Myocyte (in vitro differentiated cells): ENCODE measurements around the gene NOXA1. TPM values are rescaled to one million over a fixed set of nuclear protein-coding genes. Genes with fewer than 3 reads are reported as not detected.
"Not testable (repeated sequence)": the region's sequence is repeated elsewhere in the genome, so short reads cannot be mapped to it uniquely, and the experiment has no call there.

Experiments
- DNase-seq: peaks from one replicate; pipeline ENCODE4 v3.0.0-alpha.2; 2012; ENCODE audit warnings: low read depth
- polyA plus RNA-seq: library from polyadenylated mRNA; unstranded; fragments of >200 nt; gene quantifications from one replicate; pipeline ENCODE4 v1.2.1, GENCODE V29; 2012; ENCODE audit warnings: missing spikeins
- total RNA-seq: library from RNA; depleted of rRNA; stranded (reverse); fragments of >200 nt; gene quantifications from 2 replicates; pipeline ENCODE4 v1.2.3, GENCODE V29; 2014

The NOXA1 gene, protein sequence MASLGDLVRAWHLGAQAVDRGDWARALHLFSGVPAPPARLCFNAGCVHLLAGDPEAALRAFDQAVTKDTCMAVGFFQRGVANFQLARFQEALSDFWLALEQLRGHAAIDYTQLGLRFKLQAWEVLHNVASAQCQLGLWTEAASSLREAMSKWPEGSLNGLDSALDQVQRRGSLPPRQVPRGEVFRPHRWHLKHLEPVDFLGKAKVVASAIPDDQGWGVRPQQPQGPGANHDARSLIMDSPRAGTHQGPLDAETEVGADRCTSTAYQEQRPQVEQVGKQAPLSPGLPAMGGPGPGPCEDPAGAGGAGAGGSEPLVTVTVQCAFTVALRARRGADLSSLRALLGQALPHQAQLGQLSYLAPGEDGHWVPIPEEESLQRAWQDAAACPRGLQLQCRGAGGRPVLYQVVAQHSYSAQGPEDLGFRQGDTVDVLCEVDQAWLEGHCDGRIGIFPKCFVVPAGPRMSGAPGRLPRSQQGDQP
- 1.2 and 3.1 TPM in 2 replicates for total RNA-seq
- 1.6 TPM for polyA plus RNA-seq

DNA sequence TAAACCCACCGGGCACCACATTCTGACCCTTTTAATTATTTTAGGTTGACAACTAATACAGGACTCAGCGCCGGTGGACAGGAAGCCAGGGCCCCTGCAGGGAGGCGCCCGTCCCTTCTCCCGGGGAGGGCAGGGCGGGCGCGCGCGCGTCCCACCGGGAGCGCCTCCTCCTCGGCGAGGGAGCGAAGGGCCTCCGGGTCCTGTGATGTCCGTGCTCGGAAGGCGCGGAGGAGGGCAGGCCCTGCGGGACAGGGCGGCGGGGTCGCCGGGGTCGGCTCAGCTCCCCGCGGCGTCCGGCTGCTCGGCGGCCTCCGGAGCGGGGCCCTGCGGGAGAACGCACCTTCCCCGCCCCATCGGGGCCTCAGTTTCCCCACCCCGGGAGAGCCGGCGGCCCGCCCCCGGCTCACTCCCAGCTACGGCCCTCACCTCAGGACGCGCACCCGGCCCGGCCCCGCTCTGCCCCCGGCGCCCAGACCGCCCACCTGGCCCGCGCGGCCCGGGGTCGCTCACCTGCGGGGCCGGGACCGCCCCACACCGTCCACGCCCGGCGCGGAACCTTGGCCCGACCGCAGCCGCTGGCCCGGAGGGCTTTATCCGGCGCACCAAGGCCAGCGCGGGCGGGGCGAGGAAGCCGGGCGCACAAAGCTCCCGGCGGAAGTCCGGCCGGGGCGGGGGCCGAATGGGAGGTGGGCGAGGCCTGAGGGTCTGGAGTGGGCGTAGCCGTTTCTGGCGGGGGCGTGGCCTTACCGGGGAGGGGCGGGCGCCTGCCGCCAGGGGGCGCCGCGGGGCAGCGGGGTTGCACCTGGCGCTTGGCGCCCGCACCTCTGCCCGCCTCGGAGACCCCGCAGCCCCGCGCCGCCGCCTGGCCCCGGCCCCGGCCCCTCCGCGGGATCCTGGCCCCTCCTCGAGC is at the start of gene NOXA1, which contains the start of gene EXD3:
NOXA1 (plus strand) TSS at position 790 of the 910 bp plus-strand sequence. CDS start 137 bp downstream, outside the sequence.
EXD3 (minus strand) TSS at position 559 of the 910 bp plus-strand sequence. CDS start 27,805 bp downstream, outside the sequence.
- DNase-seq: peak; percentile 92

- no peak for DNase-seq
Observed at GRCh38 chr9:137373611-137373980, 49.6 kb upstream of the NOXA1 start.

DNA sequence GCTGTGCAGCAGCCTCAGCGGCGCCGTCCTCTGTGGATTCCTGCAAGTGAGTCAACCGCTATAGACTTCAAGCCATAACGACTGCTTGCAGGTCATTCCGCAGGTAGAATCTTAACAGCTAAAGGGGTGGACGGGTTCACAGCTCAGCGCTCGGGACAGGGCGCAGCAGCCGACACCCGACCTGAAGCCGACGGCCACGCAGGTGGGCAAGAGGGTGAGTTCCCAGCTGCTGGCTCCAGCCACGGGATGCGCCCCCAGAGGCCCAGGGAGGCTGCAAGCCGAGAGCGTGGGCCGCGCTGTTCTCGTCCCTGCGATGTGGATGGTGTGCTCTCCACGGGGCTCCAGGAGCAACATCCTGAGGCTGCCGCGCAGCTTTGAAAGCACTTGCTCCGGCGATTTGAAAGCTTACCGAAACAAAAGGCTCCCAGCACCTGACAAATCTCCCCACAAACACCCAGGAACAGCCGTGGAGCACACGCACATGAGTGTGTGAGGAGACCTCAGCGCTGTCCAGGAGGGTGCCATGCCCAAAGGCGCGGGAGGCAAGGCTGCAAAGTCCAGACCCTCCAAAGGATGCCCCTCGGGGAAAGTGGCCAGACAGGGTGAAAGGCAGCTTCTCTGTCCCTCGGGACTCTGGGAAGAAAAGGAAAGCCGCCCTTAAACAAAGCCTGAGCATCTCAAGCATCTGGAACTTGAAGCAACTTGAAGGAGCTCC is 48.9 kb upstream of the NOXA1 start:
- DNase-seq: no peak

- no peak for DNase-seq
Observed at GRCh38 chr9:137375321-137376058, 47.7 kb upstream of the NOXA1 start.

GRCh38 chr9:137376386-137376785 is 46.8 kb upstream of the NOXA1 start:
- no peak for DNase-seq

DNA sequence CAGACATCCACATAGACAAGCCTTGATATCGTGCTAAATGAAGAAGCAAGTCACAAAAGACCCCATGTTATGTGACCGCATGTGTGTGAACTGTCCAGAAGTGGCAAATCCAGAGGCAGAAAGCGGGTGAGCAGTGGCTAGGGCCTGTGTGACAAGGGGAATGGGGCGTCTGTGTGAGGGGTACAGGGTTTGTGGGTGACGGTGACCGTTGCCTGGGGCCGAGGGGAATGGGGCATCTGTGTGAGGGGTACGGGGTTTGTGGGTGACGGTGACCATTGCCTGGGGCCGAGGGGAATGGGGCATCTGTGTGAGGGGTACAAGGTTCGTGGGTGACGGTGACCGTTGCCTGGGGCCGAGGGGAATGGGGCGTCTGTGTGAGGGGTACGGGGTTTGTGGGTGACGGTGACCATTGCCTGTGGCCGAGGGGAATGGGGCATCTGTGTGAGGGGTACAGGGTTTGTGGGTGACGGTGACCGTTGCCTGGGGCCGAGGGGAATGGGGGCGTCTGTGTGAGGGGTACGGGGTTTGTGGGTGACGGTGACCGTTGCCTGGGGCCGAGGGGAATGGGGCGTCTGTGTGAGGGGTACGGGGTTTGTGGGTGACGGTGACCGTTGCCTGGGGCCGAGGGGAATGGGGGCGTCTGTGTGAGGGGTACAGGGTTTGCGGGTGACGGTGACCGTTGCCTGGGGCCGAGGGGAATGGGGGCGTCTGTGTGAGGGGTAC is 44.3 kb upstream of the NOXA1 start:
- not testable (repeated sequence) for DNase-seq

DNA sequence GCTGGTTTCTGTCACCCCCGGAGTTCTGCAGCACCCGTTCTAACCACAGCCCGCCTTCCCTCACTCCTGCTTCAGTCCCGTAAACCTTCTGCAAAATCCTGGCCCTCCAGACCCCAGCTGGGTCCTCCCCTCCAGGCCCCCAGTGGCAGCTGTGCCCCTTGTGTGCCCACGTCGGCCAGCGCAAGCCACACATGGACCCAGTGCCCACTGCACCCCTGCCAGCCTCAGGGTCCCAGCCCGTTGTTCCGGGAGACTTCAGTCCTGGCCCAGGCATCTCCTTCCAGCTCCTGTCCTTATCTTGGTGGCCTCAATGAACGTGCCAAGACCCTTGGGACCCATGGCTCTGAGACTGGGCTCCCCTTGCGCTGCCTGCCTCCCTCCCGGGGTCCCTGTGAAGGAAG is 43.4 kb upstream of the NOXA1 start:
- no peak for DNase-seq

GRCh38 chr9:137380171-137380570 is 43.0 kb upstream of the NOXA1 start:
- DNase-seq: no peak

DNA sequence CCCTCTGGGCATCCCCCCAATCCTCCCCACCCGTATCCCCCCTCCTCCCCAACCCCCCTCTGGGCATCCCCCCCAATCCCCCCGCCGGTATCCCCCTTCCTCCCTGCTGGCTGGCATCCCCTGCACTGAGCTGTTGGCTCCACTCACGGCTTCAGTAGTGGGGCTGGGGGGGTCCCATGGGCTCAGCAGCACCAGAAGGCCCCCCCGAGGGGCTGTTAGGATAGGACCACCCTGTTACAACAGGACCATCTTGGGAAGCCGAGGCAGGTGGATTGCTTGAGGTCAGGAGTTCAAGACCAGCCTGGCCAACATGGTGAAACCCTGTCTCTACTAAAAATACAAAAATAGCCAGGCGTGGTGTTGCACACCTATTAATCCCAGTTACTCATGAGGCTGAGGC is 42.6 kb upstream of the NOXA1 start:
- no peak for DNase-seq

DNA sequence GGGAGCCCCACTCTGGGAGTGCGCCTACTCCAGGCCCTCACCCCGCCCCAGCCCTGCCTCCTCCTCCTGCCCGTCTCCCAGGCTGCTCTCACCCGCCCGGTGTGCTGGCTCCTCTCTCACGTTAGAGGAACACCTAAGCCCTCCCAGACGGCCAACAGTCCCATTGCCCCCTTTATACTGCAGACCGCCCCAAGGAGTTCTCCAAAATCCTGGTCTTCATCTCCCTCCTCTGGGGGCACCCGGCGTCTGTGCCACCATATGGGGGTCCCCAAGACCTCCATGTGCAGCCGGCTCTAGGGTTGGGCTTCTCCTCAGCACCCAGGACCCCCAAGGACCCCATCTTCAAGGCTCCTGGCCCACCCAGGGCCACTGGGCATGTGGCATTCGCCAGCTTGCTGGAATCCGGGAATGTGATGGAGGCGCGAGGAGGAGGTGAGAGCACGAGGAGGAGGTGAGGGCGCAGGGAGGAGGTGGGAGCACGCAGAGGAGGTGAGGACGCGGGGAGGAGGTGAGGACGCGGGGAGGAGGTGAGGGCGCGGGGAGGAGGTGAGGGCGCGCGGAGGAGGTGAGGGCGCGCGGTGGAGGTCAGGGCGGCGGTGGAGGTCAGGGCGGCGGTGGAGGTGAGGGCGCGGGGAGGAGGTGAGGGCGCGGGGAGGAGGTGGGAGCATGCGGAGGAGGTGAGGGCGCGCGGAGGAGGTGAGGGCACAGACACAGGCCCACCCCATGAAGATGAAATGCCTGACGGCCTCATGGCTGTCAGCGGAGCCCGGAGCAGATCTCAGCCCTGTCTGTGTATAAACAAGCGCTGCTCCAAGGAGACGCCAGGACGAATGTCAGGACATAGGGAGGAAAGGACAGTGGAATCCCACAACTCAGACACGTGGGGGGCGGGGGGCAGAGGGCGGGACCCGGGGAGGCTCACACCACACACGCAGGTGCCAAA is 41.4 kb upstream of the NOXA1 start:
- no peak for DNase-seq

DNA sequence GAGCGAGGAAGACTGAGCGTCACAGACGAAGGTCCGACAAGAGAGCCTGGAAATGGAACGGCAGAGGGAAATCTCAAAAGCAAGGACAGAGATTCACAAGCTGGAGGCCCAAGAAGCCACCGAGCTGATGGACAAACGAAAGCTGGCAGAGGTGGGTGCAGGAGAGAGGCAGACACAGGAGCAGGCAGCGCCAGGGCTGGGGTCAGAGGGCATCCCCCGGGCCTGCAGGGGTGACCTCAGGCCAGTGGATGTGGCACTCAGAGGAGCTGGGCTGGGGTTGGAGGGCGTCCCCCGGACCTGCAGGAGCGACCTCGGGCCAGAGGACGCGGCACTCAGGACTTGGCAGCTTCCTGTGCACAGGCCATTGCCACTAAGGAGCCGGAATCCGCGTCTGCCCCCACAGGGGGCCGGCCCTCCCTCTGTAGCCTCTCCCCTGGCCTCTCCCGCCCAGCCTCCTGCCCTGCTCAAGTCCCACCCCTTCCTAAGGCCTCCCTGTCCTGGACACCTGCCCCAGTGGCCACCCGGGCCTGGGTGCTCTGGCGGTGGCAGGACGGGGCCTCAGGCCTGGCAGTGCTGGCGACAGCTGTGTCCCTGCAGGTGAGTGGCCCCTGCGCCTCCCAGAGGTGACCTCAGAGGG is 40.6 kb upstream of the NOXA1 start:
- DNase-seq: no peak

DNA sequence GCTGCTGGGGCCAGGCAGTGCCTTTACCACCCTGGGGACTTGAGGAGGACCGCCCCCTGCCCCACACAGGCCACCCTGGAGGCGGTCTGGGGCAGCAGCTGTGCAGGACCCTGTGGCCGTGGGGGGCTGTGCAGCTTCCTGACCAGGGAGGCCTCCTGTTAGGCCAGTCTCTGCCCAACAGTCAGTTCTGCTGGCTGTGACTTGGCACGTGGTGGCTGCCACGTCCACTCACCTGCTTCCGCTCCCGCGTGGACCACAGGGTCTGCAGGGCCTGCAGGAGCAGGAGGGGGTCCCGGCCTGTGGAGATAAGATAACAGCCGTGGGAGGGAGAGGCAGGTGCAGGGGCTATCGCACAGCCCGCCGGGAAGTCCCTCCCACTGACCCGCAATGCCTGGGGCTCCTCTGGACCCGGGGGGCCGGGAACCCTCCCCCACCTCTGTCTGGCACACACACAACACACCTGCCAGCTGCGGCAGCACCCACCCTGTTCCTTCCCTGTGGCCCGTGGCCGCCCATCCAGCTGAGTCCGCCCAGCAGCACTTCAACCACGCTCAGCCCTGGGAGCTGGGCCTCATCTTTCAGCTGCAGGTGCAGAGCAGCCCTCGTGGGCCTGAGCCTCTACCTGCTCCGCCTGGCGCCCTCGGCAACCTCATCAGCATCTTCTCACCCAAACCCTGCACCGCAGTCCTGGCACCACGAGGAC is 40.0 kb upstream of the NOXA1 start:
- no peak for DNase-seq

- DNase-seq: no peak
Observed at GRCh38 chr9:137383784-137384756, 39.1 kb upstream of the NOXA1 start.

DNA sequence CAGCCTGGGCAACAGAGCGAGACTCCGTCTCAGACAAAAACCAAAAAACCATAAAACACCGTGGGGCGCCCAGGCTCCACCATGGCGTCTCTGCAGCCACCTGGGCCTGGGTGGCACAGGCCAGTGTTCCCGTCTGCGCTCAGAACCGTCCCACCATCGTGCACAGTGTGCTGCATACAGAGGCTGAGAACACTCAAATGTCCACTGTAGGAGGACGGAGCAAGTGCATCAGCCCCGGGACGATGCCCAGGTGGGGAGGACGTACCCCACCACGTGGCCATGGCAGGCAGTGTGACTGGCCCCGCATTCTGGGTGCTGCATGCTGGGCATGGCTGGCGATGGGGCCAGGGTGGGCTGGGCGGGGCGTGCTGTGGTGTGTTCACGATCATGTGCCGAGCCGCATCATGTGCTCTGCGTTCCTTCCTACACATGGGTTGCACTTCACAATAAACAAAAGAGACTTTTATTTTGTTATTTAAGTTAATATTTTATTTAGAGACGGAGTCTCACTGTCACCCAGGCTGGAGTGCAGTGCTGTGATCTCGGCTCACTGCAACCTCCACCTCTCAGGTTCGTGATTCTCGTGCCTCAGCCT is 38.0 kb upstream of the NOXA1 start:
- DNase-seq: no peak

- DNase-seq: not testable (repeated sequence)
Observed at GRCh38 chr9:137386507-137387113, 36.6 kb upstream of the NOXA1 start.
